A549 treated with GW870086 at 1 μM for 4 hours (cell line): ENCODE data around the gene CNOT8. TPM values are rescaled to one million over a fixed set of nuclear protein-coding genes. Genes with fewer than 3 reads are reported as not detected.

Experiments
- total RNA-seq: library from RNA; stranded (reverse); fragments of 200-300 nt; extraction: Qiagen RNA extraction; gene quantifications from 5 replicates; pipeline ENCODE4 v1.2.3, GENCODE V29; 2022; ENCODE audit warnings: low read depth

Gene CNOT8
- total RNA-seq = 33.9 to 37.6 TPM (median 37.0 TPM) in 5 replicates

DNA sequence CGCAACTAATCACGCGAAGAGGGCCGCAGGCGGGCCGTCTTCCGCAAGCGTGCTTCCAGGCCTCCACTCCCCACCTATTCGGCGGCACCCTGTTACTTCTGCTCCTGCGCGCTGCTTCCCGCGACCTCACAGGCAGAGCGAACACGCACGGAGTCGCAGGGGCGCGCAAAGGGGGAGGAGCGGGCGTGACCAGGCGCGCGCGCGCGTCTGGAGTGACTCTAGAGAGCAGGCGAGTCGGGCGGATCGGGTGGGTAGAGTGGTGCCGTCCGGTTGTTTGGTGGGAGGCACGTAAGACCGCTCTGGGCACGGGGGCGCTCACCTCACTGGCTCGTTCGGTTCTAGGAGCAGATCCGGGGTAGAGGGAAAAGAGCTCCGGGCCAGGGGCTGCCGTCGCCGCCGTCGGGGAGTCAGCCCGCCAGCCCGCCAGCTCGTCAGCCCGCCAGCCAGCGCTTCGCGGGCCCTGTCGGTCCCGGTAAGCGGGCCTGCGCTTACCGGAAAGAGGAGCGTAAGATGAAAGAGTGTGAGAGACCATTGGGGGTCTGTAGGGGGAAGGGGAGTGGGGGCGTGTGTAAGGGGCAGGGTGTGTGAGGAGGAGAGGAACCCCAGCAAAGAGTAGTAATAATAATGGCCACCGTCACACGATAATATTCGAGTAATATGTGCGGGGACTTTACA lies at the start of gene CNOT8:
Gene CNOT8, plus strand, starts transcription at position 331 of the 675 bp plus-strand sequence. CDS start 4,652 bp downstream, outside the sequence.

DNA sequence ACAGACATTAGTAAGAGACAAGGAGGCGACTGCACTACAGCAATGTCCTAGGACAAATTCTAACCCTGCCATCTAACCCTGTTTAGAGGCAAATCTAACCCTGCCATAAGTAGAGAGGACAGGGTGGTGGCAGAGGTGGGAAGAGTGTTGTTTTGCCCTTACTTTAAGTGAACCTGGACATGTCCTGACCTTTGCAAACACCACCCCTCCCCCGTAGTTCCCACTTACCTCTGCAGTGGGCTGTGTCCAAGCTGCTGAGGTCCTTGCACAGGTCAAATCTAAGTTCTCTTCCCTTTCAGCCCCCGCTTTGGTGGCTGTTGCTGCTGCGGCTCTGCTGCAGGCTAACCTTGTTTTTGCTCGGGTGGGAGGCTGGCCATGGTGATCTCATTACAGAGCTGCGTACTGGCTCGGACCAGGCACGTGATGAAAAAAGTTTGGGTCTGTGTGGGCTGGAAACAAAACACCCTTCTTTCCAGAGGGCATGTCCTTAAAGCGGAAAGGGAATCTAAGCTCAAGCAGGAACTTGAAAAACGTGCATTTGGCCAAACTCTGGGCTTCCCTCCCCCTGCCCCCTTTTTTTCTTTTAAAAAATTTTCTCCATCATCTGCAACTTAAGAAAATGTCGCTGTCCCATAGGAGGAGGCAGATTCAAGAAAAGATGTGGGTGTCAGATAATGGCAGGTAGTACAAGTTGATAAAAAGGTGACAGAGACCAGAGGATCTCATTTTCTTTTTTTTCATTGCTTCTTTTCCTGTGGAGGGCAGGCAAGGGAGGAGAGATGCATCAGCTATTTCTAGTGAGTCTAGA lies 8.0 kb upstream of the CNOT8 start, which contains the start of gene FAXDC2:
Gene FAXDC2, minus strand, starts transcription at position 349 of the 808 bp plus-strand sequence. CDS start 12,425 bp downstream, outside the sequence.

Other genes with a start within 250 kb of the CNOT8 start
- 107 to 141 TPM (median 131 TPM) in 5 replicates for gene LARP1, start 103.2 kb upstream of the CNOT8 start, total RNA-seq
- 0.23 to 0.74 TPM (median 0.31 TPM) in 5 replicates for gene FAXDC2, start 8.0 kb upstream of the CNOT8 start, total RNA-seq
- 22.1 to 25.4 TPM (median 23.7 TPM) in 5 replicates for gene GEMIN5, start 79.6 kb downstream of the CNOT8 start, total RNA-seq
- gene MRPL22, start 82.4 kb downstream of the CNOT8 start, total RNA-seq = 47.5 to 66.7 TPM (median 65.2 TPM) in 5 replicates
- gene KIF4B, start 155.1 kb downstream of the CNOT8 start, total RNA-seq = 0.06 TPM in 1 of 5 replicates, not detected in the others